ENCODE measurements around the gene APBB3.

GRCh38 chr5:140549237-140550144 lies 14.9 kb downstream of the APBB3 start:
- TF ChIP-seq POLR2A (IDR thresholded peaks at IDR 0.05) (no peak), CTCF (IDR thresholded peaks at IDR 0.05) (no peak)

Measured in vagina (tissue), 2 donors.